Thyroid gland (tissue), 4 donors: ENCODE measurements around the gene KCNQ1. TPM values are rescaled to one million over a fixed set of nuclear protein-coding genes. Genes with fewer than 3 reads are reported as not detected.

Experiments used
- DNase-seq, 2 donors: peaks; one replicate each; pipeline ENCODE4 v3.0.0-alpha.2; 2019
- H3K27ac ChIP-seq, 3 donors: fragments of 200-600 bp; sonication (generic); 1 replicate in 2 of 3; 2 replicates in 1 of 3; pipeline ENCODE4 v1.5.1; 2016 to 2019; ENCODE audit warnings: mild to moderate bottlenecking in 1 of 3, moderate library complexity in 1 of 3
- H3K27me3 ChIP-seq: fragments of 200-600 bp; sonication (generic); one replicate; pipeline ENCODE4 v1.5.1; 2019
- H3K36me3 ChIP-seq, 2 donors: fragments of 200-600 bp; sonication (generic); one replicate each; pipeline ENCODE4 v1.5.1; 2016 to 2019
- H3K4me1 ChIP-seq, 2 donors: fragments of 200-600 bp; sonication (generic); one replicate each; pipeline ENCODE4 v1.5.1; 2017 to 2019
- H3K4me3 ChIP-seq, 3 donors: fragments of 200-600 bp; sonication (generic); replicated peaks in 1 of 3; 1 replicate in 2 of 3; 2 replicates in 1 of 3; pipeline ENCODE4 v1.5.1; 2016; ENCODE audit warnings: mild to moderate bottlenecking in 1 of 3
- H3K9me3 ChIP-seq: fragments of 200-600 bp; sonication (generic); one replicate; pipeline ENCODE4 v1.5.1; 2017
- POLR2A ChIP-seq, 2 donors: fragments of 450-650 bp; IDR thresholded peaks; one replicate each; pipeline ENCODE4 v1.6.1; 2017; ENCODE audit warnings: antibody characterized with exemption in 2 of 2, mild to moderate bottlenecking in 2 of 2, moderate library complexity in 1 of 2
- WGBS, 2 donors: methylation state at CpG; one replicate each; pipeline ENCODE4 v1.1.5; 2017; 5-methylcytosine and 5-hydroxymethylcytosine counted together
- intact Hi-C: fragments of 100-400 bp; cut with DNase I; formaldehyde crosslinking; loops from one replicate; pipeline ENCODE4 v1.15.1; 2023
- total RNA-seq, 4 donors: library from RNA; depleted of rRNA; stranded (reverse); fragments of >200 nt; gene quantifications; one replicate each; pipeline ENCODE4 v1.2.3, GENCODE V29; 2016
- TF ChIP-seq, protein P1 (sequence below), 6 experiments: fragments of 200-600 bp in 3 of 6; fragments of 450-650 bp in 3 of 6; sonication (generic) in 3 of 6; IDR thresholded peaks; one replicate each; pipeline ENCODE4 v1.5.1; 2016 to 2019; ENCODE audit warnings: antibody characterized with exemption in 6 of 6, mild to moderate bottlenecking in 2 of 6, inconsistent platforms in 1 of 6, moderate library complexity in 1 of 6

Gene KCNQ1
- total RNA-seq, 4 donors from 2014 or later = 51.3 to 103 (median 97.8) TPM

DNA sequence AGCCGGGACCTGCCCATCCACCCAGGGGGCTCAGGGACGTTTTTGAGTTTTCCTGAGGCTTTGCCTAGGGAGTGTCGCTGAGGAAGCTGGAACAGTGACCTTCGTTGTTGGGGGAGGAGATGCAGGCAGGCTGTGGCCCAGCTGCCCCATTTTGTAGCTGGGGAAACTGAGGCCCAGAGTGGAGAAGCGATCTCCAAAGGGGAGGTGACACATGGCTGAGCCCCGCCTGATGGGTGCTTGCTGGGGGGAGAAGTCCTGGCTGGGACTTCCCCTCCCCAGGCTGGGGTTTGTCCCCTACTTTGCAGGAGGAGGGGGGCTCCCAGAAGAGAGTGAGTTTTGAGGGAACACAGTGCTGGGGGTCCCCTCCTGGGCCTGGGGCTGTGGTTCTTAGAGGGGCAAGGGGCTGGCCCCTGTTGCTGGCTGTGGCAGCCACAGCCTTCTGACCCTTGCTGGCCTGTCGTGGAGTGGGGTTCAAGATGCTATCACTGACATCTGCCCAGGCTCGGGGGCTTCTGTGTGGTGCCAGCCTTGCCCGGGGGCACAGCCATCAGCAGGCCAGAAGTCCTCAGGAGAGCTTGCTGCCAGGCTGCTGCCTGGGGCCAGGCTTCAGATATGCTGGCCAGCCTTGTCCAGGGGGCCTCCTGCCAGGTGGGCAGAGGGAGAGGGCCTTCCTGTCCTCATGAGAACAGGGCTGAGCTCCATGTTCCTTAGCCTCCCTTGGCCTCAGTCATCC lies 21.4 kb downstream of the KCNQ1 start:
- Histone ChIP-seq H3K4me1 (peaks cover 38 to 53% of the 10 kb centered on the region in 2 donors), H3K4me3 (no peak overlapping the region), H3K27ac (peak overlapping the region; percentile 99 to 100 (median 100)), H3K36me3 (no peaks in the 10 kb centered on the region), H3K9me3 (no peaks in the 10 kb centered on the region), H3K27me3 (no peaks in the 10 kb centered on the region)
- intact Hi-C loops = no loop called here
- TF ChIP-seq, protein P1, sequence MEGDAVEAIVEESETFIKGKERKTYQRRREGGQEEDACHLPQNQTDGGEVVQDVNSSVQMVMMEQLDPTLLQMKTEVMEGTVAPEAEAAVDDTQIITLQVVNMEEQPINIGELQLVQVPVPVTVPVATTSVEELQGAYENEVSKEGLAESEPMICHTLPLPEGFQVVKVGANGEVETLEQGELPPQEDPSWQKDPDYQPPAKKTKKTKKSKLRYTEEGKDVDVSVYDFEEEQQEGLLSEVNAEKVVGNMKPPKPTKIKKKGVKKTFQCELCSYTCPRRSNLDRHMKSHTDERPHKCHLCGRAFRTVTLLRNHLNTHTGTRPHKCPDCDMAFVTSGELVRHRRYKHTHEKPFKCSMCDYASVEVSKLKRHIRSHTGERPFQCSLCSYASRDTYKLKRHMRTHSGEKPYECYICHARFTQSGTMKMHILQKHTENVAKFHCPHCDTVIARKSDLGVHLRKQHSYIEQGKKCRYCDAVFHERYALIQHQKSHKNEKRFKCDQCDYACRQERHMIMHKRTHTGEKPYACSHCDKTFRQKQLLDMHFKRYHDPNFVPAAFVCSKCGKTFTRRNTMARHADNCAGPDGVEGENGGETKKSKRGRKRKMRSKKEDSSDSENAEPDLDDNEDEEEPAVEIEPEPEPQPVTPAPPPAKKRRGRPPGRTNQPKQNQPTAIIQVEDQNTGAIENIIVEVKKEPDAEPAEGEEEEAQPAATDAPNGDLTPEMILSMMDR (IDR thresholded peaks at IDR 0.05) = no peak
- TF ChIP-seq POLR2A (IDR thresholded peaks at IDR 0.05) = no peak
- WGBS, 2 donors = 76 to 85% methylated on average over 5 of the region's 9 CpGs
- no peak for DNase-seq

DNA sequence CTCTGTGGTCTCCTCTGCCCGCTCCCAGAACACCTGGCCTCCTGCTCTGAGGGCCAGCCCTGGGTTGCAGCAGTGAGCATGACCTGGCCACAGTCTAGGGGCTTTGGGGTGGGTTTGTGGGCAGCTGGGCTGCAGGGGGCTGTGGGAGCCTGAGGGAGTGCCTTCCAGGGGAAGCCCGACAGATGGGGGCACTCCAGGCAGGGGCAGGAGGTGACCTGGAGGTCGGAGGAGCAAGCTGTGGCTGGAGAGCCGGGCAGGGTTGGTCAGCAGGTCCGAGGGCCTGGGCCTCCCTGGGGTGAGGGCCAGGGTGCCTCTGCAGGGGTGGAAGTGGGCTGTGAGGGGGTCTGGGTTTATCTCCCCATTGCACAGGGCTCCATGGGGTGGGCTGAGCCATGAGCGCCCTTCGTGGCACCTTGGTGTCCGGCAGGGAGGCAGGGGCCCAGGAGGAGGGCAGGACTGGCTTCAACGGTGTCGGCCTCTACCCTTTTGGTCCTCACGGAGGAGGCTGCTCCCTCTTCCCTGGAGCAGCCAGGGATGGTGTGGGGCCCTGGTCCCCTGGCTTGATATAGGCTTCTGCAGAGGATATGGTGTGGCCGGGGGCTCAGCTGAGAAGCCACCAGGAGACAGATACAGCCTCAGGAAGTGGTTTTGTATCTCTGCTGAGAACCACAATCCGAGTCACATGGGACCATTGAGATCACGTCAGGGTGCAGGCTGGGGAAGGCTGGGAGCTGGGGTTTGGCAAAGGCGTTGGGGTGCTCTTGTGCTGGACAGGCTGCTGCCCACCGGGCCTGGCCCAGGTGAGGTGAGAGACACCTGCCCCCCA lies 22.3 kb downstream of the KCNQ1 start:
- WGBS, 2 donors = 85 to 97% methylated on average over 7 to 14 of the region's 16 CpGs
- H3K4me3 ChIP-seq = no peak overlapping the region
- no peak for TF ChIP-seq POLR2A (IDR thresholded peaks at IDR 0.05)
- TF ChIP-seq, protein P1 (IDR thresholded peaks at IDR 0.05) = no peak
- H3K9me3 ChIP-seq = no peaks in the 10 kb centered on the region
- H3K4me1 ChIP-seq = peaks cover 38 to 49% of the 10 kb centered on the region in 2 donors
- no peak for DNase-seq
- no peaks in the 10 kb centered on the region for H3K36me3 ChIP-seq
- intact Hi-C loops = no loop called here
- H3K27me3 ChIP-seq = no peaks in the 10 kb centered on the region
- peak overlapping the region in 2 of 3 donors; percentile 99 to 100 for H3K27ac ChIP-seq

DNA sequence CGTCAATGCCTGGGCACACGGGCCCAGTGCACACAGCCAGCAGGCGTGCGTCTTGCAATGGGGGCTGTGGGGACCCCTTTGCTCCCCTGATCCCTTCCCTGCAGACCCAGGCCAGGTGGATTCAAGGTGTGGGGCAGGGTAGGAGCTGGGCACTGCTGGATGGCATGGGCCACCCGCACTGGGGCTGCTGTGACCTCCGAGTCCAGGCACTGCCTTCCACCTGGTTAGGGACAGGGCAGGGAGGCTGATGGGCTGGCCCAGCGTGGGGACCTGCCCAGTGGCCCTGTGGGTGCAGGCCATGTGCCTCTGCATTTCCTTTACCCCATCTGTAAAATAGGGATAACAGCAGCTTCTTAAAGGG lies 22.9 kb downstream of the KCNQ1 start:
- 95 to 96% methylated on average over 2 to 7 of the region's 7 CpGs for WGBS, 2 donors
- Histone ChIP-seq H3K36me3 (no peaks in the 10 kb centered on the region), H3K4me1 (peaks cover 34 to 43% of the 10 kb centered on the region in 2 donors), H3K27me3 (no peaks in the 10 kb centered on the region), H3K27ac (no peak overlapping the region), H3K9me3 (no peaks in the 10 kb centered on the region), H3K4me3 (no peak overlapping the region)
- intact Hi-C loops = no loop called here
- no peak for DNase-seq
- no peak for TF ChIP-seq POLR2A (IDR thresholded peaks at IDR 0.05)
- TF ChIP-seq, protein P1 (IDR thresholded peaks at IDR 0.05) = no peak

DNA sequence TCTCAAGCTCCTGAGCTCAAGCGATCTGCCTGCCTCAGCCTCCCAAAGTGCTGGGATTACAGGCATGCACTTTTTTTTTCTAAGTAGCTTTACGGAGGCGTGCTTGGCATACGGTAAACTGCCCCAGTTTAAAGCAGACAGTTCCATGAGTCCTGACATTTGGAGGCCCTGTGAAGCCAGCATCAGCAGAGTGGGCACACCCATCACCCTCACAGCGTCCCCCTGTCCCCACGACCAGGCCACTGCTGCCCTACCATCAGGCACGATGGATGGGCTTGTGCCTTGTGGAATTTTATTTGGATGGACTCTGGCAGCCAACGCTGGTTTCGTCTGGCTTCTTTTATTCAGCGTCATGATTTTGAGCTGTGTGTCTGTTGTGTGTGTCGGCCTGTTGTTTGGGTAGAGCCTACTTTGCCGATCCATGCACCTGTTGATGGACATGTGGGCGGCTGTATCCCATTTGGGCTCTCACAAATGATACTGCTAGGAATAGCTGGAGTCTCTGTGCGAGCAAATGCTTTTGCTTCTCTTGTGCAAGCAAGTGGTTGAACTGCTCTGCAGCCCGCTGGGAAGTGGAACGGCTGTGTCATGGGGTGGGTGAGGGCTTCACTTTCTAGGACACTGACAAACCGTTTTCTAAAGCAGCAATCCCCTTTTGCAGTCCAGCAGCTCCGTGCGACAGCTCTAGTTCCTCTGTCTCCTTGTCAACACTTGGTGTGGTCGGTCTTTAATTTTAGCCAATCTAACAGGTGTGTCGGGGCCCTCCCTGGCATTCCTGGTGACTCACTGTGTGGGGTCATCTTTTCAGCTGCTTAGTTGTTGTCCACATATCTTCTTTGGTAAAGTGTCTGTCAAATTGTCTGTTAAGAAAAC lies 23.8 kb downstream of the KCNQ1 start:
- Histone ChIP-seq H3K36me3 (no peaks in the 10 kb centered on the region), H3K27ac (no peak overlapping the region), H3K4me3 (no peak overlapping the region), H3K27me3 (no peaks in the 10 kb centered on the region), H3K9me3 (no peaks in the 10 kb centered on the region), H3K4me1 (peaks cover 27 to 40% of the 10 kb centered on the region in 2 donors)
- TF ChIP-seq, protein P1 (IDR thresholded peaks at IDR 0.05) = no peak
- TF ChIP-seq POLR2A (IDR thresholded peaks at IDR 0.05) = no peak
- intact Hi-C loops = no loop called here
- DNase-seq = no peak
- 87 to 88% methylated on average over 19 to 21 of the region's 21 CpGs for WGBS, 2 donors
